Activated T-helper 17 cell treated with anti-CD3 and anti-CD28 coated beads, Interleukin-2, amount 50 U/mL, for 72 hours (primary cell): ENCODE data around the gene SLC25A10. TPM values are rescaled to one million over a fixed set of nuclear protein-coding genes. Genes with fewer than 3 reads are reported as not detected.

ENCODE experiments used
- ATAC-seq: fragments of 150-1000 bp; cut with Tn5 transposase; replicated peaks from 2 replicates; pipeline ENCODE4 v1.10.0; 2021; ENCODE audit warnings: mild to moderate bottlenecking, moderate library complexity
- H3K27ac Mint-ChIP-seq: one replicate; pipeline ENCODE4 v1.8.0; 2022; ENCODE audit warnings: mixed read lengths
- H3K27me3 Mint-ChIP-seq: one replicate; pipeline ENCODE4 v1.8.0; 2022; ENCODE audit warnings: mixed read lengths
- H3K36me3 Mint-ChIP-seq: one replicate; pipeline ENCODE4 v1.8.0; 2022; ENCODE audit warnings: low read depth, mild to moderate bottlenecking, mixed read lengths
- H3K4me1 Mint-ChIP-seq: one replicate; pipeline ENCODE4 v1.8.0; 2022; ENCODE audit warnings: mixed read lengths
- H3K4me3 Mint-ChIP-seq: one replicate; pipeline ENCODE4 v1.8.0; 2022; ENCODE audit warnings: mild to moderate bottlenecking, mixed read lengths
- H3K9me3 Mint-ChIP-seq: one replicate; pipeline ENCODE4 v1.8.0; 2022; ENCODE audit warnings: mixed read lengths
- total RNA-seq, 2 donors: library from RNA; stranded (reverse); gene quantifications; one replicate each; pipeline ENCODE4 v1.2.3, GENCODE V29; 2022

Gene SLC25A10
- total RNA-seq, 2 donors from 2014 or later: 15.4 to 38.9 TPM

DNA sequence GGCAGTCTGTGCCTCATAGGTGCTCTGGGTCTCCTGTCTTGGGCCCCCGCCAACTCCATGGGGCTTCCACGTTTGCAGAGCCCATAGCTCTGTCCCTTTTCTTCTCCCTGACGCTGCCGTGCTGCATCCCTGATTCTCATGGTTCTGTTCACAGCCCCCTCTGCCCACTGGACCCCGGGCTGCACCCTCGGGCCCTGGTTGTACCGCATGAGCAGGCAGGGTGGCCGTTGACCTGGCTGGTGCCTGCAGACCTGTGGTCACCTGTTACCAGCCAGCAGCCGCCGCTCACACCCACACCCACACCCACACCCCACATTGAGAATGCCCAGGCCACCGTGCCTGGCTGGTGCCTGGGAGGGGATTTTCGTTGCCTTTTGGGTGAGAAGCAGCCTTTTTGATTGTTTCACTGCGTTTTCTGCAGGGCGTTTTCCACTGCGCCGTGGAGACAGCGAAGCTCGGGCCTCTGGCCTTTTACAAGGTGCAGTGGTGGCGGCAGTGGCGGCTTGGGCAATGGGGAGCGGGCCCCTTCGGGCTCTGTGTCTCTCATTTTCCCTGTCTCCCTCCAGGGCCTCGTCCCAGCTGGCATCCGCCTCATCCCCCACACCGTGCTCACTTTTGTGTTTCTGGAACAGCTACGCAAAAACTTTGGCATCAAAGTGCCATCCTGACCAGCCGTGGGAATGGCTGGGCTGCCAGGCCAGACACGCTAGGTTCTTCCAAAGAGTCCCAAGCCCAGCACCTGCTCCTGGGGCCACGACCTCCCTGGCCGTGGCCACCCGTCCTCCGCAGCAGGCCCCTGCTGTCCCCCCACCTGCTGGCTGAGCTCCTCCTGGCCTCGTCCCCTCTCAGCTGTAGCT, 7.6 kb downstream of the SLC25A10 start:
- Mint-ChIP-seq H3K4me1 (no peaks in the 10 kb centered on the region), H3K4me3 (no peak overlapping the region), H3K9me3 (no peaks in the 10 kb centered on the region), H3K27me3 (peaks cover 4% of the 10 kb centered on the region), H3K36me3 (no peaks in the 10 kb centered on the region), H3K27ac (no peak overlapping the region)
- no peak for ATAC-seq

DNA sequence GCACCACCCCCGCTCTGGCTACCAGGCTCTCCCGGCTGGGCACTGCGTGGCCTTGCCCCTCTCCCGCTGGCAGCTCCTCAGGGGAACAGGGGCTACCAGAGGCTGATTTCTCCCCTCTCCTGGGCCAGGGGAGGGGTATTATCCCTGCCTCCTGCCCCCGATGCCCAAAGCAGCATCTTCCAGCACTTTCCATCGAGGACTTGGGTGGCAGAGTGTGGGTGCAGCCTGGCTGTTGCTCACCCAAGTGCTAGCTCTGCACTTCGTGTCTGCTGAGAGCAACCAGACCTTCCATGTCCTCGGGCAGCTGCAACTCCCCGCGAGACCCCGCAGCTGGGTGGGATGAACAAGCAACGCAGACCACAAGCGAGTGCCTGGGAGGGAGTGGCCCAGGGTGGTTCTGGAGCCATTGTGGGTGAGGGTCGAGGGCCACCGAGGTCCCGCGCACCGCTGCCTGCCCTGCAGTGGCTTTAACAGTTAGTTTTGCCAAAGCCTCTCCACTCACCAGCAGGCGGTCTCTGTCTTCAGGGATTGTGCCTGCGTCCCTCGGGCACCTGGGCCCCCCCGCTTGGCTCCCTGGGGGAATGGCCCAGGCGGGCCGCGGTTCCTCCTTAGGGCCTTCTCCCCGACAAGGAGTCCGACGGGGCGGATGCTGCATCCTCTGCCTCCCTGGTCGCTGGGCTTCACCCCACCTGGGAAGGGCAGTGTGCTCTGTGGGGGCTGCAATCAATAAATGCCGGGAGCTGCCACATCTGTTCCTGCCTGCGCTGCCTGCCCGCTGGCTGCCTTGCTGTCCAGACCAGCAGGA, 8.4 kb downstream of the SLC25A10 start:
- no peaks in the 10 kb centered on the region for H3K36me3 Mint-ChIP-seq
- no peak overlapping the region for H3K27ac Mint-ChIP-seq
- no peaks in the 10 kb centered on the region for H3K9me3 Mint-ChIP-seq
- H3K4me3 Mint-ChIP-seq: no peak overlapping the region
- peaks cover 4% of the 10 kb centered on the region for H3K27me3 Mint-ChIP-seq
- no peaks in the 10 kb centered on the region for H3K4me1 Mint-ChIP-seq
- ATAC-seq: no peak

DNA sequence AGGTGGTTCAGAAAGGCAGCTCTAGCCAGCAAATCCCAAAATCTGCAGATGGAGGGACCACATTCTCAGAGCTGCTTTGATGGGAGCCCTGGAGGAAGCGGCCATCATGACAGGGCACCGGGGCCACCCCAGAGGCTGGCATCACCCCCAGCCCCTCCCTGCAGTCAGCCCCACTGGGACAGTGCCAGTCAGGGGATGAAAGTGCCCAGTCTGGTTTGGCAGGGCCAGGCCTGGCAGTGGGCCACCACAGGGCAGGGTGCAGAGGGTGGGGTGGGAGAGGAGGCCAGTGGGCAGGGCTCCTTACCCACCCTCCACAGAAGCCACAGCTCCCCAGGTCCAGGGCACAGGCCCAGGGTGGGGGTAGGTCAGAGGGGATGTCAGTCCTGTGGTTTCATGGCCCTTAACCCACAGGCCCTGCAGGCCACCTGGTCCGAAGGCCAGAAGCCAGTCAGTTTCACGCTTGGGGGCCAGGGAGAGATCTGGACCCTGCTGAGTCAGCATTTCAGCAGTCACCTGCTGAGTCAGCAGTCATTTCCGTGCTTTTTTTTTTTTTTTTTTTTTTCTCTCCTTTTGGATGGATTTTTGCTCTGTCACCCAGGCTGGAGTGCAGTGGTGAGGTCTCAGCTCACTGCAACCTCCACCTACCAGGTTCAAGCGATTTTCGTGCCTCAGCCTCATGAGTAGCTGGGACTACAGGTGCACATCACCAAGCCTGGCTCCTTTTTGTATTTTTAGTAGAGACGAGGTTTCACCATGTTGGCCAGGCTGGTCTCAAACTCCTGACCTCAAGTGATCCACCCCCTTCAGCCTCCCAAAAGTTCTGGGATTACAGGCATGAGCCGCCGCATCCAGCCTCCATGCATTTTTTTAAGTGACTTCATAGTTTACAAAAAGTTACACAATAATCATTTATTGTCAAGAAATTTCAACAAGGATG, 10.4 kb downstream of the SLC25A10 start:
- Mint-ChIP-seq H3K27me3 (peaks cover 7% of the 10 kb centered on the region), H3K36me3 (no peaks in the 10 kb centered on the region), H3K9me3 (no peaks in the 10 kb centered on the region), H3K27ac (no peak overlapping the region), H3K4me1 (no peaks in the 10 kb centered on the region), H3K4me3 (no peak overlapping the region)
- ATAC-seq: no peak

DNA sequence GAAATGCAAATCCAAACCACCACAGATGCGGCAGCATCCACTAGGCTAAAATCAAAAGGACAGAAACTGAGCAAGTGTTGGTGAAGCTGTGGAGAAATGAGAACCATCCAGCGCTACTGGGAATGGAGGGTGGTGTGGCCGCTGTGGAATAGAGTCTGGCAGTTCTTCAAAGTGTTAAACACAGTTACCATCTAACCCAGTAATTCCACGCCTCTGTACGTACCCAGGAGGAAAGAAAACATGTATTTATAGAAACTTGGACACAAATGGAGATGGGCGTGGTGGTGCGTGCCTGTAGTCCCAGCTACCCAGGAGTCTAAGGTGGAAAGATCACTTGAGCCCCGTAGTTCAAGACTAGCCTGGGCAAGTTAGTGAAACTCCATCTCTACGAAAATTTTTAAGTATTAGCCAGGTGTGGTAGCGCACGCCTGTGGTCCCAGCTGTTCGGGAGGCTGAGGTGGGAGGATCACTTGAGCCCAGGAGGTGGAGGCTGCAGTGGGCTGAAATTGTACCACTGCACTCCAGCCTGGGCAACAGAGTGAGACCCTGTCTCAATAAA, 11.6 kb downstream of the SLC25A10 start:
- Mint-ChIP-seq H3K4me1 (no peaks in the 10 kb centered on the region), H3K27me3 (peaks cover 7% of the 10 kb centered on the region), H3K36me3 (no peaks in the 10 kb centered on the region), H3K9me3 (no peaks in the 10 kb centered on the region), H3K4me3 (no peak overlapping the region), H3K27ac (no peak overlapping the region)
- ATAC-seq: no peak

DNA sequence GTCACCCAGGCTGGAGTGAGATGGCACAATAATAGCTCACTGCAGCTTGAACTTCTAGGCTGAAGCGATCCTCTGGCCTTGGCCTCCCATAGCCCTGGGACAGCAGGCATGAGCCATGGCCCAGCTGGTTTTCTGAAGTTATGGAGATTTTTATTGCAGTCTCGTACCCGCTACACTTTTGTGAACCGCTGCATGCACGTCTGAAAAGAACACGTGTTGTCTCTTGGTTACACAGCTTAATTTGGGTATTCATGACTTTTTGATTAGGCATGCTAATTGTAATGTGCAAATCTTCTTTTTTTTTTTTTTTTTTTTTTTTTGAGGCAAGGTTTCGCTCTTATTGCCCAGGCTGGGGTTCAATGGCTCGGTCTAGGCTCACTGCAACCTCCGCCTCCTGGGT, 13.4 kb downstream of the SLC25A10 start:
- H3K27ac Mint-ChIP-seq: no peak overlapping the region
- H3K9me3 Mint-ChIP-seq: no peaks in the 10 kb centered on the region
- H3K4me1 Mint-ChIP-seq: no peaks in the 10 kb centered on the region
- no peaks in the 10 kb centered on the region for H3K36me3 Mint-ChIP-seq
- ATAC-seq: no peak
- H3K27me3 Mint-ChIP-seq: peaks cover 7% of the 10 kb centered on the region
- H3K4me3 Mint-ChIP-seq: no peak overlapping the region

DNA sequence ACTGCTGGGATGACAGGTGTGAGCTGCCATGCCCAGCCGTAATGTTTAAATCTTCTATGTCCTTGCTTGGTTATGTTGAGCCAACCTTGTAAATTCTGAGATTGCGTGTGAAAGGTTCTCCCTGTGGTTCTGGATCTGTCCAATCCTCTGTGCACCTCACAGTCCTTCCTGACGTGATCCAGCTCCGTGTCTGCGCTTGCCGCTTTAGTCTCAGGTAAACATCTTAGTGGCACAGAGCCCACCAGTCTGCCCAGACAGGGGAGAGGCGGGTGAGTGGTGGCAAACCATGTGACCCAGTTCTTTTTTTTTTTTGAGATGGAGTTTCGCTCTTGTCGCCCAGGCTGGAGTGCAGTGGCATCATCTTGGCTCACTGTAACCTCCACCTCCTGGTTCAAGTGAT, 13.9 kb downstream of the SLC25A10 start:
- H3K4me1 Mint-ChIP-seq: no peaks in the 10 kb centered on the region
- no peaks in the 10 kb centered on the region for H3K36me3 Mint-ChIP-seq
- H3K27ac Mint-ChIP-seq: no peak overlapping the region
- H3K27me3 Mint-ChIP-seq: peaks cover 9% of the 10 kb centered on the region
- H3K9me3 Mint-ChIP-seq: no peaks in the 10 kb centered on the region
- no peak for ATAC-seq
- no peak overlapping the region for H3K4me3 Mint-ChIP-seq

DNA sequence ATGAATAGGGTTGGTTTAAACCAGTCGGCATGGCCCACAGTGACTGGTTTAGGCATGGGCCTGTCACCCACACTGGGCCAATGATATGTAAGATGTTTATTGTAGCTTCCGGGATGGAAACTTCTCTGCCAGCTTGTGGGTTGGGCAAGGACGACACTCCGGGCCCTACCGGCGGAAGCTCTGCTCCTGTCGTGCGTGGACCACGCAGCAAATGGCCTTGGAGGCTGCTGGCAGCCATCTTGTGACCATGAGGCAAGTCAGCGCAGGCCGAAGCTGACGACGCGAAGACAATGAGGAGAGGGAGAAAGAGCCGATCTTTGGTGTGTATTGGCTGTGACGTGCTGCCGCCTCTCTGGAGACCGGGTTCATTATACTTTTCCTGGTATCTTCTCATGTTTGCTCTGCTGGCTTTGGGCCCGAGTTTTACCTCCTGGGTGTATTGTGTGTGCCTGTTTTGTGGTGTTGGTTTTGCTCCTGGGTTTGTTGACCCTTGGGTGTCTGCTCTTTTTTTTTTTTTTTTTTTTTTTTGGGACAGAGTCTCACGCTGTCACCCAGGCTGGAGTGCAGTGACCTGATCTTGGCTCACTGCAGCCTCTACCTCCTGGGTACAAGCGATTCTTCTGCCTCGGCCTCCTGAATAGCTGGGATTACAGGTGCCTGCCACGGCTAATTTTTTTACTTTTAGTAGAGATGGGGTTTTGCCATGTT, 15.4 kb downstream of the SLC25A10 start:
- H3K36me3 Mint-ChIP-seq: no peaks in the 10 kb centered on the region
- peaks cover 13% of the 10 kb centered on the region for H3K27me3 Mint-ChIP-seq
- H3K4me3 Mint-ChIP-seq: no peak overlapping the region
- H3K4me1 Mint-ChIP-seq: no peaks in the 10 kb centered on the region
- H3K27ac Mint-ChIP-seq: no peak overlapping the region
- no peaks in the 10 kb centered on the region for H3K9me3 Mint-ChIP-seq
- no peak for ATAC-seq

DNA sequence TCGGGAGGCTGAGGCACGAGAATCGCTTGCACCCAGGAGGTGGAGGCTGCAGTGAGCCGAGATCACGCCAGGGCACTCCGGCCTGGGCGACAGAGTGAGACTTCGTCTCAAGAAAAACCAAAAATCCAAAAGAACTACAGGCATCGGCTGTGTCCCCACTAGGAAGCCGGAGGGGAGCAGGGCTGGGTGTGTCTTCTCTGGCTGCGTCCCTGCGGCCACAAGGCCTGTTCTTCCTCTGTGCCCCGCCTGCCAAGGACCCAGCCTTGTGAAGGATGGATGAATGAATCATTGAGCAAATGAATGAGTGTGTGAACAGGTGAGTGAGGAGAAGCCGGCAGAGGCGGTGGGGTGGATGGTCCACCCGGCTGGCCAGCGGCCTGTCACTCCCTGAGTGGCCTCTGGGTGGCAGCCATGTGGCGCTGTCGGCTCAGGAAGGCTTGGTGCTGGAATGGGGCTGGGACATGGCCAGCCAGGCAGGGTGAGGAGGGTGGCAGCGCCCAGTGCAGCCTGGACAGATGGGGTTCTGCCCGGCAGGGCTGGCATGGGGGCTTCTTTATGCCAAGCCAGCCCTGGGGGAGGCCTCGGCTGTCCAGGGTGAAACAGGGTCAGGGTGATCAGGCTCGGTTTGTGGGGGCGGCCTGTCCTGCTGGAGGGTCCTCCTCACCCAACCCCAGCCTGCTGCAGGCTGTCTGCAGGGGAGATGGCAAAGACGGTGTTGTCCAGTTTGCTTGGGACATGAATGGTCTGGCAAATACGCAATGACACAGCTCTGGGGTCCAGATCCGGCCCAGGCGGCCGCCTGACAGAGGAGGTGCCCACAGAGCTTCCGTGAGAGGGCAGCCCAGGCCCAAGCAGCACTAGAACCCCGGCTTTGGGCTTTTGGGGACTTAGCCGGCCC, 21.7 kb downstream of the SLC25A10 start:
- H3K27ac Mint-ChIP-seq: peak overlapping the region; percentile 17
- peak; percentile 90 for ATAC-seq
- no peak overlapping the region for H3K4me3 Mint-ChIP-seq
- peaks cover 6% of the 10 kb centered on the region for H3K4me1 Mint-ChIP-seq
- peaks cover 18% of the 10 kb centered on the region for H3K27me3 Mint-ChIP-seq
- H3K36me3 Mint-ChIP-seq: no peaks in the 10 kb centered on the region
- H3K9me3 Mint-ChIP-seq: no peaks in the 10 kb centered on the region

DNA sequence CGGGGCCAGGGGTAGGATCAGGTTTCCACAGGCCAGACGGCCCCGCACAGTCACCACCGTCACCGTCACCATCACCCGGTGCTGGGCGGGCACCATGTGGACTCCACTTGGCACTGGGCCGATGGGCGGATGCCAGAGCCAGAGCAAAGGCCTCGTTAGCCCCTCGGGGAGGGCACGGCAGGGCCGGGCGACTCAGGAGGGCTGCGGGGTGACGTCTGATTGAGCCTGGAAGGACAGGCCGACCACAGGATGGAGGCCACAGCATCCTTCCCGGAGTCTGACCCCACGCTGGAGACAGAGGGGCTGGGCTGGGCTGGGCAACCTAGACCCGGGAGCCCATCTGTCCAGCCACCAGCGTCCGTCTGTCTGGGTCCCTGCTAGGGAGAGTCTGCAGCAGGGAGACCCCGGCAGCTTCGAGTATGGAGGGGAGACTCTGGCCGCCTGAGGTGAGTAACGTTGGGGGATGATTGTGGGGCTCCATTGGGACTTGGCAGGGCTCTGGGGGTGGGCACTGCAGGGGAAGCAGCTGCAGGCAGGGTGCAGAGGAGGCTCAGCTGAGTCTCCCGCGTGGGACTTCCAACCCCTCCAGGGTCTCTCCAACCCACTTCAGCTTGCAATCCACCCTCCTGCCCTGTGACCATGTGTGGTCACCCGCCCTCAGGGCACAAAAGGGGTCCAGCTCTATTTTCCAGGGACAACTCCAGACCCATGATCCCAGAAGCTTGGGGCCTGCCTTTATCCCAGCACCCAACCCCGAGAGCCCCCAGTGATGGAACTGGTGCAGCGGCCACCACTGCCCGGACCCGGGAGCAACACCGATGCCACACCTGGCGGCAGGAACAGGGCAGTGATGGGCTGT, 22.6 kb downstream of the SLC25A10 start:
- H3K27me3 Mint-ChIP-seq: peaks cover 21% of the 10 kb centered on the region
- no peak overlapping the region for H3K27ac Mint-ChIP-seq
- no peak overlapping the region for H3K4me3 Mint-ChIP-seq
- H3K4me1 Mint-ChIP-seq: peaks cover 6% of the 10 kb centered on the region
- ATAC-seq: no peak
- no peaks in the 10 kb centered on the region for H3K36me3 Mint-ChIP-seq
- no peaks in the 10 kb centered on the region for H3K9me3 Mint-ChIP-seq

DNA sequence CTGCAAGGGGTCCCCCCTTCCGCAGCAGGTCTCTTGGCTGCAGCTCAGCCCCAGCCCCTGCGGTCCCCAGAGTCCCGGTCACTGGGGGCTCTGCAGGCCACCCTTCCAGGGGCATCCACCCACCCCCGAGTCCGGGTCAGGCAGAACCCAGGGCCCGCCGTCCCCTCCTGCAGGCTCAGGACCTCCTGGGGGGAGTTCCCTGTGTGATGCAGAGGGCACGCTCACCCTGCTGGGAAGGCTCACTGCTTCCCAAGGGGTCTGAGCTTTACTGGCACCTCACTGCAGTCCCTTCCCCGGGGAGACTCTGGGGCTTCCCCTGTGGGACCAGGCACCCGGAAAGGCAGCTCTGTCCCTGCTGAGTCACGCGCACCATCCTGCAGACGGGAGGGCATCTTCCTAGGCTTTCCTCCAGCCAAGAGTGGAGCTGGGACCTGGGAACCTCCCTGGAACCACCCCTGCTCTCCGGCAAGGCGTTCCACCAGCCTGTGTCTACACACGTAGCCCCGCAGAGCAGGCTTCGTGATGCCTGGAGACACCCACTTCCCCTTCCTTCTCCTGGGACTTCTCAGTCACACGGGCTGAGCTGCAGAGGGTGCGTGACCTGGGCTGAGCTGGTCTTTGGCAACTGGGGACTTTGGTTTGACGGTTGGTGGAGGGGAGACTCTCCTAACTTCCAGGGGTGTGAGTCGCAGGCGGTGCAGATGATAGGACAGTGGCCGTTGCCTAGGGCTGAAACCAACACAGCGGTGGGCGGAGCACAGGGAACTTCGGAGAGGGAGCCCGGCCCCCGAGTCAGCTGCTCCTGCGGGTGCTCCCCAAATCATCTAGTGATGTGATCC, 23.4 kb downstream of the SLC25A10 start:
- Mint-ChIP-seq H3K4me1 (peaks cover 6% of the 10 kb centered on the region), H3K4me3 (peak overlapping the region; percentile 80), H3K36me3 (no peaks in the 10 kb centered on the region), H3K27me3 (peaks cover 21% of the 10 kb centered on the region), H3K9me3 (no peaks in the 10 kb centered on the region), H3K27ac (peak overlapping the region; percentile 84)
- ATAC-seq: peak; percentile 62

DNA sequence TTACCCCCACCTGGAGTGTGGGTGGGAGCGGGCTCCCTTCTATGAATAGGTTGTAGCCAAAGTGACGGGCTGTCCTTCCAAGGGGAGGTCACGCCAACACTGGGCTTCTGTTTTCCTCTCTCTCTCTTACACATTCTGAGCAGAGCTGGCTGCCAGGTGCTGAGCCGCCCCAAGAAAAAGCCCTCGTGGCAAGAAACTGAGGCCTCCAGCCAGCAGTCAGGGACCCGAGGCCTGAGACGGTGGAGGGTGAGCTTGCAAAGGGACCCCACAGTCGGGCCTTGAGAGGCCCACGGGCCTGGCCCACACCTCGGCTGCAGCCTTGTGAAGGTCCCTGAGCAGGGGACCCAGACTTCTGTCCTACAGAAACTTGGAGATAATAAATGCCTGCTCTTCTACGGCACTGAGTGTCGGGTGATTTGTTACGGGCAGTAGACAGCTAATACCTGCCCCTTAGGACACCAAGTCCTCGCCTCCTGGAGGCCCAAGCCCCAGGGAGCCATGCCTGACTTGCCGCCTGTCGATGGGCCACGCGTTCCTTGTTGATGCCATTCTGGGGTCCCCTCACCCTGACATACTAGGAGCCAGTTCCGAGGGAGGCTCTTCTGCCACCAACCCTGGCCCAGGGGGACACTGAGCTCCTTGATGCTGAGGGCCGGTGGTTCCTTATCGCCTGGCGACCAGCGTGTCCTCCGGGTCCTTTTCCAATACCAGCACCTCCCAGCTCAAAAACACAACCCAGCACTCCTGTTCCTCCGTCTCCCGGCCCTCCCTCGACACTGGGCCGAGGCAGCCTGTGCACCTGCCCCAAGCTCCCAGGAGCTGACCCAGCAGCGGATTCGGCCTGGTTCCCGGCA, 26.1 kb downstream of the SLC25A10 start:
- H3K27me3 Mint-ChIP-seq: peaks cover 16% of the 10 kb centered on the region
- H3K27ac Mint-ChIP-seq: no peak overlapping the region
- H3K9me3 Mint-ChIP-seq: no peaks in the 10 kb centered on the region
- H3K4me1 Mint-ChIP-seq: peaks cover 6% of the 10 kb centered on the region
- no peaks in the 10 kb centered on the region for H3K36me3 Mint-ChIP-seq
- ATAC-seq: no peak
- H3K4me3 Mint-ChIP-seq: no peak overlapping the region
